DND-41 (cell line): ENCODE measurements around the gene BMP2K.
"Not testable (repeated sequence)": the region's sequence is repeated elsewhere in the genome, so short reads cannot be mapped to it uniquely, and the experiment has no call there.

ENCODE experiments used
- ATAC-seq: fragments of 200-7000 bp; cut with Tn5 transposase; 3 replicates; pipeline ENCODE4 v1.9.1; 2021; ENCODE audit warnings: low read depth; ENCODE audit not compliant: insufficient read depth
- DNase-seq: peaks from one replicate; pipeline ENCODE4 v3.0.0-alpha.2; 2020
- H2AFZ ChIP-seq: 2 replicates; pipeline ENCODE4 v1.6.0; 2012; ENCODE audit warnings: low read depth, low read length
- H3K27ac ChIP-seq: 2 replicates; pipeline ENCODE4 v1.5.1; 2012; ENCODE audit warnings: low read length, inconsistent platforms
- H3K27me3 ChIP-seq: fragments of 200-600 bp; sonication (generic); 2 replicates; pipeline ENCODE4 v1.6.0; 2012; ENCODE audit warnings: low read length, mild to moderate bottlenecking, inconsistent platforms; ENCODE audit not compliant: insufficient read depth, poor library complexity
- H3K36me3 ChIP-seq: 2 replicates; pipeline ENCODE4 v1.5.1; 2012; ENCODE audit warnings: low read length, inconsistent platforms; ENCODE audit not compliant: insufficient read depth
- H3K4me1 ChIP-seq: 2 replicates; pipeline ENCODE4 v1.5.1; 2012; ENCODE audit warnings: mild to moderate bottlenecking, low read length; ENCODE audit not compliant: insufficient read depth
- H3K4me2 ChIP-seq: 2 replicates; pipeline ENCODE4 v1.6.0; 2012; ENCODE audit warnings: mild to moderate bottlenecking, moderate library complexity, low read length, inconsistent platforms; ENCODE audit not compliant: insufficient read depth
- H3K4me3 ChIP-seq, 2 experiments: fragments of 200-600 bp in 1 of 2; shearing (Covaris generic) in 1 of 2; 2 replicates each; pipeline ENCODE4 v1.5.1; 2012 to 2016; ENCODE audit warnings: inconsistent platforms in 2 of 2, low read length in 2 of 2, mild to moderate bottlenecking in 2 of 2, low read depth in 1 of 2, moderate library complexity in 1 of 2
- H3K79me2 ChIP-seq: 2 replicates; pipeline ENCODE4 v1.6.0; 2012; ENCODE audit warnings: low read length, inconsistent platforms; ENCODE audit not compliant: insufficient read depth
- H3K9ac ChIP-seq: 2 replicates; pipeline ENCODE4 v1.6.0; 2012; ENCODE audit warnings: low read depth, mild to moderate bottlenecking, inconsistent platforms, low read length, moderate library complexity
- H3K9me3 ChIP-seq: 2 replicates; pipeline ENCODE4 v1.5.1; 2012; ENCODE audit warnings: low read length, moderate library complexity, mild to moderate bottlenecking, inconsistent platforms; ENCODE audit not compliant: insufficient read depth, severe bottlenecking
- H4K20me1 ChIP-seq: 2 replicates; pipeline ENCODE4 v1.6.0; 2012; ENCODE audit warnings: low read length; ENCODE audit not compliant: insufficient read depth
- CTCF ChIP-seq: IDR thresholded peaks from 2 replicates; pipeline ENCODE4 v1.5.1; 2012; ENCODE audit warnings: borderline replicate concordance, low read length, moderate library complexity, mild to moderate bottlenecking; ENCODE audit not compliant: poor library complexity, severe bottlenecking; ENCODE audit errors: extremely low read depth
- EZH2 ChIP-seq: IDR thresholded peaks from 3 replicates; pipeline ENCODE4 v1.6.1; 2012; ENCODE audit warnings: borderline replicate concordance, low read depth, mild to moderate bottlenecking, moderate library complexity, low read length, inconsistent platforms; ENCODE audit not compliant: severe bottlenecking

The BMP2K gene

DNA sequence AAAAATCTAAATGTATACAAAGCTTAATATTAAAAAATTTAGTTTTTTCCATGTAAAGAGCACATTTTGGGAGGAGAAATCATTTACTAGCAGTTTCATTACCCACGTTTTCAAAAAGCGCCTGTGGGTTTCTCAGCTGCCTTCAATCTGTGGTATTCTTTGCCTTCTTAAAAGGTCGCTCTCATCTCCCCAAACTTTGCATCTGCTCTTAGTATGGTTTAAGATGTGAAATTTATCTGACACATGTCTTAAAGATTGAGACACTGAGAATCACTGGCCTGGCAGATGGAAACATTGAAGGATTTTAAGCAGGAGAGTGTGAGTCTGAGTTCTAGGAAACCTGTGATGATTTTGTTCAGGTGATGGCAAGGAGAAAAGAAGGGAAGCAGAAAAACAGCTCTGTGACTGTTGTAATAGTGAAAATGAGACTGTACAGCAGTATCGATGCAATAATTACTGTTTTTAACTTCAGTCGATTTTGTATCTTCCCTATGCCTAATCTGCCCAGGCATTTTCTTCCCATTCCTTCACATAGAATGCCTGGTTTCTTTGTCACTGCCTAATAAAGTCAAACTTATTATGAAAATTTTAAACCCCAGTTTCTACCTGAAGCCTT lies 87.2 kb downstream of the BMP2K start:
- peaks cover 43% of the 10 kb centered on the region for H3K36me3 ChIP-seq
- H4K20me1 ChIP-seq: no peaks in the 10 kb centered on the region
- H3K27me3 ChIP-seq: no peaks in the 10 kb centered on the region
- no peak overlapping the region for H3K4me2 ChIP-seq
- no peak overlapping the region for H3K9ac ChIP-seq
- H3K27ac ChIP-seq: no peak overlapping the region
- ATAC-seq (no peak), DNase-seq (no peak)
- H3K79me2 ChIP-seq: no peaks in the 10 kb centered on the region
- H3K9me3 ChIP-seq: no peaks in the 10 kb centered on the region
- TF ChIP-seq EZH2 (no peak), CTCF (no peak)
- no peaks in the 10 kb centered on the region for H3K4me1 ChIP-seq
- H3K4me3 ChIP-seq: no peak overlapping the region
- no peak overlapping the region for H2AFZ ChIP-seq

DNA sequence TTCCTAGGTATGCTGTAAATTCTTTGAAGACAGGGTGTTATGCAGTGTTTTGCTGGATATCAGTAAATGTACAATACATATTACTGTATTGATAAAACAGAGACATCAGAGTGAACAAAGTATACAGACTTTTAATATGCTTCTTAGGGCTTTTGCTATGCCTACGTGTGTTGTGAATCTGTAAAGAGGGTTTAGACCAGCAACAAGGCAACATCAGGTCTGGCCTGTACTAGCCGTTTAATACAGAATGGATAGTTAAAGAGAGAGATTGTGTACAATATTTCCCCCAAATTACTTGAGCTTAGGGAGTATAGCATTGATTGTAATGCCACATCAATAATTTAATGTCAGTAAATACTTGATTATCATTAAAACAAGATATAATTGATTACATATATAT lies 87.8 kb downstream of the BMP2K start:
- H3K79me2 ChIP-seq: no peaks in the 10 kb centered on the region
- H3K4me2 ChIP-seq: no peak overlapping the region
- no peak overlapping the region for H3K4me3 ChIP-seq
- no peaks in the 10 kb centered on the region for H3K27me3 ChIP-seq
- H2AFZ ChIP-seq: no peak overlapping the region
- H3K9me3 ChIP-seq: no peaks in the 10 kb centered on the region
- peaks cover 45% of the 10 kb centered on the region for H3K36me3 ChIP-seq
- DNase-seq (no peak), ATAC-seq (no peak)
- H3K9ac ChIP-seq: no peak overlapping the region
- H4K20me1 ChIP-seq: no peaks in the 10 kb centered on the region
- TF ChIP-seq CTCF: no peak
- no peak for TF ChIP-seq EZH2
- H3K27ac ChIP-seq: no peak overlapping the region
- H3K4me1 ChIP-seq: no peaks in the 10 kb centered on the region

DNA sequence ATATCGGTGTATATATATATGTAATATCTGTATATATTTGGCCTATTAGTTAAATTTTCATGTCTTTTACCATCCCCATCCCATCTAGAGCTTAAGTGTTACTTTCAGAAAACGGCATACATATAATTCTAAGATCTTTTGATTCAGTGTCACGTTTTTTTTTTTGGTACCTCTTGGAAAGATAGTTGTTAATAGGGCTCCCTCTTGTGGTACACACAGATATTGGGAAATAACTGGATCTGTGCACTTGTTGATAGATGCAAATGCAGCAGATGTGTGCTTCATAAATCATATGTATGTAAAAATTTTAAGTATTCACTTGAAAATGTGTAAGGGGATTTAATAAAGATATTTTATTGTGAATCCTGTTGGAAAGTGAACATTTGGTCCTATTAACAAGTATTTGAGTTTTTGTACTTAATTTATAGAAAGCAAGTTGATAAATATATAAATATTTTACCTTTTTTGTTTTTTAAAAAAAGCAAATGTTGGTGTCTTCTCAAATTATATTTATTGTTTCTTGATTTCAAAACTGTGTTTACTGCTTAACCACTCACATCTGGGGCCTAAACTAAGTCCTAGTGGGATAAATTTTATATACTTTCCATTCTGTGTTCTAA lies 88.4 kb downstream of the BMP2K start:
- H3K4me2 ChIP-seq: no peak overlapping the region
- no peaks in the 10 kb centered on the region for H4K20me1 ChIP-seq
- no peak overlapping the region for H3K4me3 ChIP-seq
- H3K9ac ChIP-seq: no peak overlapping the region
- TF ChIP-seq EZH2 (no peak), CTCF (peak; percentile 84)
- H3K27ac ChIP-seq: no peak overlapping the region
- no peaks in the 10 kb centered on the region for H3K27me3 ChIP-seq
- H2AFZ ChIP-seq: no peak overlapping the region
- H3K36me3 ChIP-seq: peaks cover 42% of the 10 kb centered on the region
- no peaks in the 10 kb centered on the region for H3K4me1 ChIP-seq
- DNase-seq (peak; percentile 30), ATAC-seq (peak; percentile 73)
- no peaks in the 10 kb centered on the region for H3K9me3 ChIP-seq
- no peaks in the 10 kb centered on the region for H3K79me2 ChIP-seq

DNA sequence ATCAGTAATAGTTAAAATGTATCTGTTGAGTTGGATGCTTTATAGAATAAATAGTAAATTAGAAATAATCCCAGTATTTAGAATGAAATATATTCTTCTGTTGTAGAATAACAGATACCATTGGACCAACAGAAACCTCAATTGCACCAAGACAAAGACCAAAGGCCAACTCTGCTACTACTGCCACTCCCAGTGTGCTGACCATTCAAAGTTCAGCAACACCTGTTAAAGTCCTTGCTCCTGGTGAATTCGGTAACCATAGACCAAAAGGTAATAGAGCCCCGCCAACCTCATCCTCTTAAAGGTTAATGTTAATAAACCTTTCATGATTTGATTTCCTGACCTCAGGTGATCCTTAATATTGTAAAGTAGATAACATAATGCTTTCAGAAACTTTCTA lies 89.3 kb downstream of the BMP2K start:
- no peaks in the 10 kb centered on the region for H3K27me3 ChIP-seq
- H3K79me2 ChIP-seq: no peaks in the 10 kb centered on the region
- H3K4me2 ChIP-seq: no peak overlapping the region
- H3K9me3 ChIP-seq: no peaks in the 10 kb centered on the region
- no peak for ATAC-seq
- no peak overlapping the region for H3K4me3 ChIP-seq
- H4K20me1 ChIP-seq: no peaks in the 10 kb centered on the region
- H3K9ac ChIP-seq: no peak overlapping the region
- no peaks in the 10 kb centered on the region for H3K4me1 ChIP-seq
- peaks cover 39% of the 10 kb centered on the region for H3K36me3 ChIP-seq
- H2AFZ ChIP-seq: no peak overlapping the region
- TF ChIP-seq EZH2 (no peak), CTCF (no peak)
- no peak overlapping the region for H3K27ac ChIP-seq
- DNase-seq: no peak

DNA sequence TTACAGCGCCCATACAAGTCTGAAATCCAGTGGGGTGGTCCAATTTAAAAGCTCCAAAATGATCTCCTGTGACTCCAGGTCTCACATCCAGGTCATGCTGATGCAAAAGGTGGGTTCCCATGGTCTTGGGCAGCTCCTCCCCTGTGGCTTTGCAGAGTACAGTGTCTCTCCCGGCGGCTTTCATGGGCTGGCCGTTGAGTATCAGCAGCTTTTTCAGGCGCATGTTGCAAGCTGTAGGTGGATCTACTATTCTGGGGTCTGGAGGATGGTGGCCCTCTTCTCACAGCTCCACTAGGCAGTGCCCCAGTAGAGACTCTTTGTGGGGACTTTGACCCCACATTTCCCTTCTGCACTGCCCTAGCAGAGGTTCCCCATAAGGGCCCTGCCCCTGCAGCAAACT lies 92.6 kb downstream of the BMP2K start:
- H3K4me1 ChIP-seq, H3K27ac ChIP-seq, H4K20me1 ChIP-seq, H3K79me2 ChIP-seq, DNase-seq, H3K27me3 ChIP-seq, H2AFZ ChIP-seq, H3K9me3 ChIP-seq, H3K9ac ChIP-seq, H3K4me3 ChIP-seq, ATAC-seq, H3K4me2 ChIP-seq: not testable (repeated sequence)
- H3K36me3 ChIP-seq: peaks cover 53% of the 10 kb centered on the region
